Ishikawa (cell line): Measurements from ENCODE around the gene NBL1.

Experiments used
- CEBPB ChIP-seq: IDR thresholded peaks from 2 replicates; pipeline ENCODE4 v1.6.1; 2012
- CREB1 ChIP-seq: IDR thresholded peaks from 2 replicates; pipeline ENCODE4 v1.6.1; 2012; ENCODE audit warnings: low read depth
- EGR1 ChIP-seq: IDR thresholded peaks from 2 replicates; pipeline ENCODE4 v1.6.1; 2012
- EP300 ChIP-seq: IDR thresholded peaks from 2 replicates; pipeline ENCODE4 v1.6.1; 2012; ENCODE audit warnings: borderline replicate concordance
- FOXM1 ChIP-seq: IDR thresholded peaks from 2 replicates; pipeline ENCODE4 v1.6.1; 2012; ENCODE audit warnings: low read depth, borderline replicate concordance
- NFIC ChIP-seq: IDR thresholded peaks from 2 replicates; pipeline ENCODE4 v1.6.1; 2012
- RAD21 ChIP-seq: IDR thresholded peaks from 2 replicates; pipeline ENCODE4 v1.6.1; 2012; ENCODE audit warnings: low read depth
- TAF1 ChIP-seq: IDR thresholded peaks from 2 replicates; pipeline ENCODE4 v1.6.1; 2012; ENCODE audit warnings: low read depth, mild to moderate bottlenecking
- TCF12 ChIP-seq: IDR thresholded peaks from 2 replicates; pipeline ENCODE4 v1.6.1; 2012; ENCODE audit warnings: low read depth
- TEAD4 ChIP-seq: IDR thresholded peaks from 2 replicates; pipeline ENCODE4 v1.6.1; 2012
- YY1 ChIP-seq: IDR thresholded peaks from 2 replicates; pipeline ENCODE4 v1.6.1; 2012; ENCODE audit warnings: low read depth
- ZBTB7A ChIP-seq: IDR thresholded peaks from 2 replicates; pipeline ENCODE4 v1.6.1; 2012; ENCODE audit warnings: low read depth
- TF ChIP-seq, protein P1 (sequence below): IDR thresholded peaks from 2 replicates; pipeline ENCODE4 v1.6.1; 2012
- TF ChIP-seq, protein P2 (sequence below): IDR thresholded peaks from 2 replicates; pipeline ENCODE4 v1.6.1; 2012
- TF ChIP-seq, protein P3 (sequence below): IDR thresholded peaks from 2 replicates; pipeline ENCODE4 v1.6.1; 2012; ENCODE audit warnings: low read depth, mild to moderate bottlenecking

NBL1 gene

DNA sequence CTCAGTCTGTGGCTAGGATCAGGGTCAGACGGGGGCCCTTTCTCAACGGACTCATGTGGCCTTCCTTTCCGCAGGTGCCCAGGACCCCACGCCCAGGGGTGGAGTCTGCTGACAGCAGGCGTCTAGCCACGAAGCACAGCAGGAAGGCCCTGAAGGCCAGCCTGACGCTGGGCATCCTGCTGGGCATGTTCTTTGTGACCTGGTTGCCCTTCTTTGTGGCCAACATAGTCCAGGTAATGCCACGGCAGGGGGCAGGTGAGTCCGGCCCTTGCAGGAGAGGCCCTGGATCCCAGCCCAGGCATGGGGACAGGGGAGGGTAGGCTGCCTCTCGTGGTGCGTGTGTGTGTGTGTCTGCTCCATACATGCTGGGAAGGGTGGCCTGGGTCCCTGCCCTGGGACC, 34.4 kb downstream of the NBL1 start:
- TF ChIP-seq TEAD4 (peak; percentile 67), RAD21 (no peak), CEBPB (no peak), FOXM1 (no peak), TAF1 (no peak), EP300 (peak; percentile 70), NFIC (peak; percentile 86), EGR1 (no peak), ZBTB7A (no peak), TCF12 (peak; percentile 85), YY1 (no peak), CREB1 (no peak)
- TF ChIP-seq, protein P1, sequence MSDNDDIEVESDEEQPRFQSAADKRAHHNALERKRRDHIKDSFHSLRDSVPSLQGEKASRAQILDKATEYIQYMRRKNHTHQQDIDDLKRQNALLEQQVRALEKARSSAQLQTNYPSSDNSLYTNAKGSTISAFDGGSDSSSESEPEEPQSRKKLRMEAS: peak; percentile 48; the same call in 1 of the 2 replicates
- TF ChIP-seq, protein P2, sequence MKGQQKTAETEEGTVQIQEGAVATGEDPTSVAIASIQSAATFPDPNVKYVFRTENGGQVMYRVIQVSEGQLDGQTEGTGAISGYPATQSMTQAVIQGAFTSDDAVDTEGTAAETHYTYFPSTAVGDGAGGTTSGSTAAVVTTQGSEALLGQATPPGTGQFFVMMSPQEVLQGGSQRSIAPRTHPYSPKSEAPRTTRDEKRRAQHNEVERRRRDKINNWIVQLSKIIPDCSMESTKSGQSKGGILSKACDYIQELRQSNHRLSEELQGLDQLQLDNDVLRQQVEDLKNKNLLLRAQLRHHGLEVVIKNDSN: no peak
- TF ChIP-seq, protein P3, sequence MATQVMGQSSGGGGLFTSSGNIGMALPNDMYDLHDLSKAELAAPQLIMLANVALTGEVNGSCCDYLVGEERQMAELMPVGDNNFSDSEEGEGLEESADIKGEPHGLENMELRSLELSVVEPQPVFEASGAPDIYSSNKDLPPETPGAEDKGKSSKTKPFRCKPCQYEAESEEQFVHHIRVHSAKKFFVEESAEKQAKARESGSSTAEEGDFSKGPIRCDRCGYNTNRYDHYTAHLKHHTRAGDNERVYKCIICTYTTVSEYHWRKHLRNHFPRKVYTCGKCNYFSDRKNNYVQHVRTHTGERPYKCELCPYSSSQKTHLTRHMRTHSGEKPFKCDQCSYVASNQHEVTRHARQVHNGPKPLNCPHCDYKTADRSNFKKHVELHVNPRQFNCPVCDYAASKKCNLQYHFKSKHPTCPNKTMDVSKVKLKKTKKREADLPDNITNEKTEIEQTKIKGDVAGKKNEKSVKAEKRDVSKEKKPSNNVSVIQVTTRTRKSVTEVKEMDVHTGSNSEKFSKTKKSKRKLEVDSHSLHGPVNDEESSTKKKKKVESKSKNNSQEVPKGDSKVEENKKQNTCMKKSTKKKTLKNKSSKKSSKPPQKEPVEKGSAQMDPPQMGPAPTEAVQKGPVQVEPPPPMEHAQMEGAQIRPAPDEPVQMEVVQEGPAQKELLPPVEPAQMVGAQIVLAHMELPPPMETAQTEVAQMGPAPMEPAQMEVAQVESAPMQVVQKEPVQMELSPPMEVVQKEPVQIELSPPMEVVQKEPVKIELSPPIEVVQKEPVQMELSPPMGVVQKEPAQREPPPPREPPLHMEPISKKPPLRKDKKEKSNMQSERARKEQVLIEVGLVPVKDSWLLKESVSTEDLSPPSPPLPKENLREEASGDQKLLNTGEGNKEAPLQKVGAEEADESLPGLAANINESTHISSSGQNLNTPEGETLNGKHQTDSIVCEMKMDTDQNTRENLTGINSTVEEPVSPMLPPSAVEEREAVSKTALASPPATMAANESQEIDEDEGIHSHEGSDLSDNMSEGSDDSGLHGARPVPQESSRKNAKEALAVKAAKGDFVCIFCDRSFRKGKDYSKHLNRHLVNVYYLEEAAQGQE: no peak

DNA sequence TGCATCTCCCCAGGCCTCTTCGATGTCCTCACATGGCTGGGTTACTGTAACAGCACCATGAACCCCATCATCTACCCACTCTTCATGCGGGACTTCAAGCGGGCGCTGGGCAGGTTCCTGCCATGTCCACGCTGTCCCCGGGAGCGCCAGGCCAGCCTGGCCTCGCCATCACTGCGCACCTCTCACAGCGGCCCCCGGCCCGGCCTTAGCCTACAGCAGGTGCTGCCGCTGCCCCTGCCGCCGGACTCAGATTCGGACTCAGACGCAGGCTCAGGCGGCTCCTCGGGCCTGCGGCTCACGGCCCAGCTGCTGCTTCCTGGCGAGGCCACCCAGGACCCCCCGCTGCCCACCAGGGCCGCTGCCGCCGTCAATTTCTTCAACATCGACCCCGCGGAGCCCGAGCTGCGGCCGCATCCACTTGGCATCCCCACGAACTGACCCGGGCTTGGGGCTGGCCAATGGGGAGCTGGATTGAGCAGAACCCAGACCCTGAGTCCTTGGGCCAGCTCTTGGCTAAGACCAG, 34.9 kb downstream of the NBL1 start:
- no peak for TF ChIP-seq EGR1
- TF ChIP-seq, protein P2: no peak

DNA sequence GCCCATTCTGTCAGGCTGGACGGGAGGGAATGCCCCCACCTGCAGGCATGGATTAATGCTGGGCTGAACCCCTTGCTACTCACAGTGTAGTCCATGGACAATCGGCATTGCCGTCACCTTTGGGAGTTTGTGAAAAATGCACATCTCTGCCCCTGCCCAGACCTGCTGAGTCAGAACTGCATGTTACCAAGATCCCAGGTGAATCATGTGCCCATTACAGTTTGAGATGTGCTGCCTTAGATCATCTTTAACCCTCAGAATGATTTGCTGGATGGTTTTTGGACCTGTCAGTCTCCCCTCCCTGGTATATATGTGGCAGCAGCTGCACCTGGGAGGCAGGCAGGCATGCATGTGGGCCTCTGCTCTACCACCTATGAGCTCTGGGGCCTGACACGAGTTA, 35.6 kb downstream of the NBL1 start:
- TF ChIP-seq, protein P2: no peak
- TF ChIP-seq ZBTB7A: no peak
- TF ChIP-seq CREB1: no peak
- TF ChIP-seq, protein P1: no peak

DNA sequence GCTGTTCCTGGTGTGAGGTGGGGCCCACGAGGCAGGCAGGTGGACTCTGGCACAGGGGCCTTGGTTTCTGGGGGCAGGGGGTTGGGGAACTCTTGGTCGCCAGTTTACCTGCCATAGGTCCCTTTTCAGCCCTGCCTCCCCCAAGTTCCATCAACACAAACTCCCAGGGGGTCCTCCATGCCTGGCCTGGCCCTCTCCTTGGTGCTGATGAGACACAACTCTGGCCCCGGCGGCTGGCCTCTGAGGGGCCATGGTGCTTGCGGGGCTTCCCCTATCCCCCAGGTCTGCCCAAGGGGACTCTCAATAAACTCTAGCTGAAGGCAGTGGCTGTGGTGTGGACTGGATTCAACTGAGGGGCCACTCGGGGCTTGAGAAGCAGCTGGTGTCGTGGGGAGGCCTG, 36.5 kb downstream of the NBL1 start:
- TF ChIP-seq, protein P2: no peak
- TF ChIP-seq, protein P3: peak; percentile 79
- TF ChIP-seq NFIC: no peak

DNA sequence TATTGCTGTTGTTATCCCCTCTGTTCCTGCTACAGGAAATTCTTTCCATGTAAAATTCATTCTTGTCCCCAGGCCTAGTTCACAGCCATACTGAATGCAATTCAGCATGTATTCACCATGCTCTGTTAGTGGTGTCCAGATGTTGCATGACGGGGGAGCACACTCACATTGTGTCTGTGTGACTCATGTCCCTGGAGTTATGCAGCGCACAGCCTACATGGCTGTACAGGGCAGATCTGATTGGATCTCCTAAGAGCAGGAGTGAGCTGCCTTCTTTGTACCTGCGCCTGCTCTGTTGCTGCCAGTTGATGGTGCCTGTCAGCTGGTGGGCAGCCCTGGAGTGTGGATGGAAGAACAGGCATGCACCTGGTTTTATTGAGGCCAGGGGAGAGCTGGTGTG, 38.1 kb downstream of the NBL1 start:
- TF ChIP-seq CEBPB: no peak
- TF ChIP-seq TCF12: no peak
- TF ChIP-seq EGR1: no peak

DNA sequence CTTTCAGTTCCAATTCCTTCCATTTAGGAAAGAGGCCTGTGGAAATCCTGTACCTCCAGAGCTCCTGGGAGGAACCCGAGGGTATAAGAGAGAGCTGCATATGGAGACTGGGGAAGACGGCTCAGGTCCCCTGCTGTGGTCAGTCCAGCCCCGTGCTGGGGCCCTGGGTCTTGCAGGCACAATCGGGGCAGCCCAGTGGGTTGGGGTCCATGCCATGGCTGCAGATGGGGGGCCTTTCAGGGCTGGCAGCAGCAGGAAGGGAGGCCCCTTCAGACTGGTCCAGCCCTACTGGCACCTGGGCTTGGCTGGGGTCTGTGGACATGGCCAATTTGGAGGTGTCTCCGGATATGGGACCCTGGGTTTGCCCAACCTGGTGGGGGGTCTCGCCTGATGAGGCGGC, 38.8 kb downstream of the NBL1 start:
- TF ChIP-seq, protein P3: no peak
- TF ChIP-seq RAD21 (no peak), EGR1 (no peak), CREB1 (no peak)
- TF ChIP-seq, protein P2: no peak
- TF ChIP-seq, protein P1: no peak
